Endodermal cell (in vitro differentiated cells): ENCODE results near the gene RAI2. TPM values are rescaled to one million over a fixed set of nuclear protein-coding genes. Genes with fewer than 3 reads are reported as not detected.

Experiments
- DNase-seq: peaks from one replicate; pipeline ENCODE4 v3.0.0-alpha.2; 2017
- H3K27ac ChIP-seq: 2 replicates; pipeline ENCODE4 v1.5.1; 2013; ENCODE audit warnings: mild to moderate bottlenecking, low read depth, low read length, moderate library complexity
- H3K27me3 ChIP-seq: 2 replicates; pipeline ENCODE4 v1.6.1; 2013; ENCODE audit warnings: mild to moderate bottlenecking, low read length, moderate library complexity; ENCODE audit not compliant: insufficient read depth, control insufficient read depth, poor library complexity, severe bottlenecking
- H3K36me3 ChIP-seq: 2 replicates; pipeline ENCODE4 v1.7.0; 2013; ENCODE audit warnings: mild to moderate bottlenecking, low read length, moderate library complexity; ENCODE audit not compliant: control insufficient read depth, insufficient read depth
- H3K4me1 ChIP-seq: one replicate; pipeline ENCODE4 v1.7.0; 2013; ENCODE audit warnings: low read length; ENCODE audit not compliant: control insufficient read depth, insufficient read depth
- H3K4me3 ChIP-seq: 2 replicates; pipeline ENCODE4 v1.5.1; 2013; ENCODE audit warnings: mild to moderate bottlenecking, low read length, moderate library complexity
- H3K9ac ChIP-seq: 2 replicates; pipeline ENCODE4 v1.6.1; 2013; ENCODE audit warnings: mild to moderate bottlenecking, low read length, moderate library complexity; ENCODE audit not compliant: poor library complexity, severe bottlenecking; ENCODE audit errors: extremely low read depth
- H3K9me3 ChIP-seq: 2 replicates; pipeline ENCODE4 v1.6.1; 2013; ENCODE audit warnings: mild to moderate bottlenecking, low read length, moderate library complexity; ENCODE audit not compliant: control insufficient read depth
- H3K27ac Mint-ChIP-seq: 2 replicates; pipeline ENCODE4 v1.8.0; 2020; ENCODE audit warnings: mixed read lengths
- H3K27me3 Mint-ChIP-seq: 2 replicates; pipeline ENCODE4 v1.8.0; 2021; ENCODE audit warnings: mild to moderate bottlenecking, mixed read lengths; ENCODE audit not compliant: insufficient read depth
- H3K36me3 Mint-ChIP-seq: 2 replicates; pipeline ENCODE4 v1.8.0; 2020; ENCODE audit warnings: low read depth, mixed read lengths
- H3K4me1 Mint-ChIP-seq: 2 replicates; pipeline ENCODE4 v1.8.0; 2020; ENCODE audit warnings: mixed read lengths
- H3K4me3 Mint-ChIP-seq: 2 replicates; pipeline ENCODE4 v1.8.0; 2020; ENCODE audit warnings: mild to moderate bottlenecking, moderate library complexity, mixed read lengths
- H3K9me3 Mint-ChIP-seq: 2 replicates; pipeline ENCODE4 v1.8.0; 2020; ENCODE audit warnings: mild to moderate bottlenecking, mixed read lengths
- WGBS, 2 experiments: methylation state at CpG; one replicate each; pipeline versions ENCODE4 v1.1.5 to v1.1.7; 2013; ENCODE audit warnings: missing lambda C conversion rate in 2 of 2, mixed read lengths in 1 of 2; ENCODE audit not compliant: insufficient coverage in 1 of 2, insufficient read length in 1 of 2; 5-methylcytosine and 5-hydroxymethylcytosine counted together
- total RNA-seq, 2 donors: library from RNA; stranded (reverse); fragmentation: NEBNext Ultra II Directional in 1 of 2; extraction: Animal tissue kit (Norgen Biotek cat#: 25700) in 1 of 2; gene quantifications; 2 replicates in 1 of 2; 3 replicates in 1 of 2; pipeline ENCODE4 v1.2.1, GENCODE V29; 2021
- TF ChIP-seq, protein P1 (sequence below): fragments of 200-600 bp; sonication (generic); conservative IDR thresholded peaks from 2 replicates; pipeline ENCODE4 v1.5.0; 2021; ENCODE audit warnings: antibody characterized with exemption, mild to moderate bottlenecking

RAI2 gene
- total RNA-seq, 2 donors from 2014 or later: 4.8 to 5.8 TPM

DNA sequence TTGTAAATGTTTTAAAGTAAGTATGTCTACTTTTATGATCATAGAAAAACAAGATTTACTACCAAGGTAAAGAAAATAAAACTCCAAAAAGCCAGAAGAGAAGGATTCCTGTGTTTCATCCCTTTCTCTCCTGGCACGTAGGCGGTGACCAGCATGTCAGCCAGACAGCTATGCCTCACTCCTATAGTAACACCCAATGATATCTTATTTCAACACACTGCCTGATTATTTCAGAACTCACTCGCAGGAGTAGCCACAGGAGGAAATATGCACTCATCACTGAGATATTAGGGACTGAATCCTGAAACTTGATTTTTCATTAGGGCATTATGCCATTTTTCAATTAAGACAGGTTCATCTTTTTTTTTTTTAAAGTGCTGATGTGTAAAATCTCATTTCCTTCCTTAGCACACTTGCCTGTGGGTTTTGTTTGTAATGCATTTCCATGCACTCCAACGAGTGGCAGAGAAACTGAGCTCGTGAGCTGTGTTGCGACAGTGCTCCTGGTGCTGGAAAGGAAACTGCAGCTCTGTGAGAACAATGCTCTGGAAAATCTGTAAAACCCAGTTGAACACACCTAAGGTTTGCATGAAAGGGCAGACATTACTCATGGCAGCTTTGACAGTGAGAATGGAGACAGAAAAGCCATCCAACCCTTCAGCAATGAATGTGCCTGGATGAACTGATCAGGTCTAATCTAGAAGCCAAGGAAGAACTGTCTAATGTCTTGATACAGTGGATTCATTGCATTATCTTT, 18.2 kb downstream of the RAI2 start:
- peaks cover 2% of the 10 kb centered on the region for H3K27me3 Mint-ChIP-seq
- H3K27ac ChIP-seq: no peak overlapping the region
- H3K36me3 ChIP-seq: no peaks in the 10 kb centered on the region
- no peak for DNase-seq
- H3K4me3 Mint-ChIP-seq: no peak overlapping the region
- H3K9me3 Mint-ChIP-seq: peaks cover 34% of the 10 kb centered on the region
- H3K9ac ChIP-seq: no peak overlapping the region
- no peak overlapping the region for H3K4me3 ChIP-seq
- 64 to 84% methylated on average over 4 to 6 of the region's 6 CpGs for WGBS, 2 experiments
- H3K4me1 Mint-ChIP-seq: no peaks in the 10 kb centered on the region
- no peaks in the 10 kb centered on the region for H3K36me3 Mint-ChIP-seq
- no peaks in the 10 kb centered on the region for H3K27me3 ChIP-seq
- TF ChIP-seq, protein P1, sequence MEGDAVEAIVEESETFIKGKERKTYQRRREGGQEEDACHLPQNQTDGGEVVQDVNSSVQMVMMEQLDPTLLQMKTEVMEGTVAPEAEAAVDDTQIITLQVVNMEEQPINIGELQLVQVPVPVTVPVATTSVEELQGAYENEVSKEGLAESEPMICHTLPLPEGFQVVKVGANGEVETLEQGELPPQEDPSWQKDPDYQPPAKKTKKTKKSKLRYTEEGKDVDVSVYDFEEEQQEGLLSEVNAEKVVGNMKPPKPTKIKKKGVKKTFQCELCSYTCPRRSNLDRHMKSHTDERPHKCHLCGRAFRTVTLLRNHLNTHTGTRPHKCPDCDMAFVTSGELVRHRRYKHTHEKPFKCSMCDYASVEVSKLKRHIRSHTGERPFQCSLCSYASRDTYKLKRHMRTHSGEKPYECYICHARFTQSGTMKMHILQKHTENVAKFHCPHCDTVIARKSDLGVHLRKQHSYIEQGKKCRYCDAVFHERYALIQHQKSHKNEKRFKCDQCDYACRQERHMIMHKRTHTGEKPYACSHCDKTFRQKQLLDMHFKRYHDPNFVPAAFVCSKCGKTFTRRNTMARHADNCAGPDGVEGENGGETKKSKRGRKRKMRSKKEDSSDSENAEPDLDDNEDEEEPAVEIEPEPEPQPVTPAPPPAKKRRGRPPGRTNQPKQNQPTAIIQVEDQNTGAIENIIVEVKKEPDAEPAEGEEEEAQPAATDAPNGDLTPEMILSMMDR: no peak
- no peak overlapping the region for H3K27ac Mint-ChIP-seq
- no peaks in the 10 kb centered on the region for H3K4me1 ChIP-seq
- H3K9me3 ChIP-seq: no peaks in the 10 kb centered on the region

DNA sequence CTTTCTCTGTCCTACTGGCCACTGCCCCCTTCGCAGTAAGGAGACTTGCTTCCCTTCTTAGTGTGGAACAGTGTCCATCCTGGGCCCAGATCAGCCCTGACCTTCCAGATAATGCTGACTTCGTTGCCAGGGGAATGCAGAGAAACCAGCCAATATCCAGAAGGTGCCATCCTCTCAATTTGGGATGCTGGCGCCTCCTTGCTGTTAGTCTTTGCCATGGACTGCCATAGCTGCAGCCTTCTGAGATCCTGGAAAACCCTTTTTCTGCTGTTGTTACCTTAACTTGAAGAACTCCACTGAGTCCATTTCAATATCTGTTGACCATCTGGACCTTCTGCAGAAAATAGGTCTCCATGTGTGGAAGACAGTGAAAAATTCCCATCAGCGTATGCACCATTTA, 21.8 kb downstream of the RAI2 start:
- Histone ChIP-seq H3K36me3 (no peaks in the 10 kb centered on the region), H3K27ac (no peak overlapping the region), H3K9ac (no peak overlapping the region), H3K4me1 (no peaks in the 10 kb centered on the region), H3K9me3 (no peaks in the 10 kb centered on the region), H3K27me3 (no peaks in the 10 kb centered on the region), H3K4me3 (no peak overlapping the region)
- 65 to 80% methylated on average over 2 to 4 of the region's 4 CpGs for WGBS, 2 experiments
- peak; percentile 54 for DNase-seq
- H3K4me3 Mint-ChIP-seq: no peak overlapping the region
- peaks cover 23% of the 10 kb centered on the region for H3K9me3 Mint-ChIP-seq
- peaks cover 2% of the 10 kb centered on the region for H3K27me3 Mint-ChIP-seq
- TF ChIP-seq, protein P1: peak; percentile 67
- H3K4me1 Mint-ChIP-seq: no peaks in the 10 kb centered on the region
- no peaks in the 10 kb centered on the region for H3K36me3 Mint-ChIP-seq
- no peak overlapping the region for H3K27ac Mint-ChIP-seq

DNA sequence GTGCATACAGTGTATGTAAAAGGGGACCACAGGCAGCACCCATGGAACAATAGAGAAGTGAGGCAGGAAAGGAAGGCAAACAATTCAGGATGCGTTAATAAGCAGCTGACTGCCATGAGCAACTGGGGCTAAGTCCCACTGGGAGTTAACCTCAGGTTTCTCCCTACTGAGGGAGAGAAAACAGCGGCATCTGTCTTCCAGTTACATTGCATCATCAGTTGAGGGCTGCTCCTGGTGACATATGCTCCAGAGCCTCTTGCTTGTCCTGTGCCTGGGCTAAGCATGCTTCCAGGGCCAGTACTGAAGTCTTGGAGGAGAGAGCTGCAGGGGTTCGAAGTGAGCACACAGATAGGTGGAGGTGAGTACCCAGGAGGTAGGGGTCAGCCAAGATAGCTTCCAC, 24.3 kb downstream of the RAI2 start:
- H3K27ac Mint-ChIP-seq: no peak overlapping the region
- H3K27me3 ChIP-seq: no peaks in the 10 kb centered on the region
- no peak overlapping the region for H3K9ac ChIP-seq
- H3K36me3 Mint-ChIP-seq: no peaks in the 10 kb centered on the region
- no peak overlapping the region for H3K4me3 ChIP-seq
- WGBS, 2 experiments: 92% methylated on average over 3 of the region's 3 CpGs; no CpG with 5 or more reads in 1 of the 2 experiments
- no peaks in the 10 kb centered on the region for H3K36me3 ChIP-seq
- no peaks in the 10 kb centered on the region for H3K9me3 ChIP-seq
- no peak overlapping the region for H3K27ac ChIP-seq
- H3K4me1 ChIP-seq: no peaks in the 10 kb centered on the region
- H3K27me3 Mint-ChIP-seq: no peaks in the 10 kb centered on the region
- DNase-seq: no peak
- no peaks in the 10 kb centered on the region for H3K4me1 Mint-ChIP-seq
- peaks cover 19% of the 10 kb centered on the region for H3K9me3 Mint-ChIP-seq
- TF ChIP-seq, protein P1: no peak
- no peak overlapping the region for H3K4me3 Mint-ChIP-seq
